OCI-LY3 (cell line): Measurements from ENCODE around the gene DPP6.

Experiments used
- H2AFZ ChIP-seq: fragments of 200-600, 300-600 bp; shearing (Covaris generic); 2 replicates; pipeline ENCODE4 v1.6.0; 2014; ENCODE audit warnings: antibody characterized with exemption, low read depth, low read length
- H3K27ac ChIP-seq: fragments of 200-600, 300-600 bp; sonication (generic); 2 replicates; pipeline ENCODE4 v1.5.1; 2014; ENCODE audit warnings: mild to moderate bottlenecking, low read length, moderate library complexity, mixed read lengths
- H3K27me3 ChIP-seq: fragments of 200-600, 300-600 bp; sonication (generic); 2 replicates; pipeline ENCODE4 v1.6.1; 2014; ENCODE audit warnings: low read depth, low read length, mixed read lengths
- H3K36me3 ChIP-seq: fragments of 200-600, 300-600 bp; sonication (generic); replicated peaks from 2 replicates; pipeline ENCODE3; 2014; ENCODE audit warnings: low read depth, low read length, mixed read lengths
- H3K4me1 ChIP-seq: fragments of 300-600, 200-600 bp; sonication (generic); 2 replicates; pipeline ENCODE4 v1.6.1; 2014; ENCODE audit warnings: low read length, mixed read lengths
- H3K4me2 ChIP-seq: fragments of 200-600, 300-600 bp; sonication (generic); 2 replicates; pipeline ENCODE4 v1.6.1; 2014; ENCODE audit warnings: low read length, mixed read lengths
- H3K4me3 ChIP-seq: fragments of 300-600, 200-600 bp; sonication (generic); 2 replicates; pipeline ENCODE4 v1.5.1; 2014; ENCODE audit warnings: antibody characterized with exemption, mild to moderate bottlenecking, low read length, moderate library complexity
- H3K79me2 ChIP-seq: fragments of 300-600, 200-600 bp; shearing (Covaris generic); 2 replicates; pipeline ENCODE4 v1.6.1; 2014; ENCODE audit warnings: mild to moderate bottlenecking, low read length, mixed read lengths
- H3K9ac ChIP-seq: fragments of 300-600, 200-600 bp; shearing (Covaris generic); 2 replicates; pipeline ENCODE4 v1.6.0; 2014; ENCODE audit warnings: mild to moderate bottlenecking, low read length, moderate library complexity
- H3K9me3 ChIP-seq: fragments of 200-600, 300-600 bp; shearing (Covaris generic); 2 replicates; pipeline ENCODE4 v1.6.1; 2014; ENCODE audit warnings: low read length, mixed read lengths; ENCODE audit not compliant: insufficient read depth
- H4K20me1 ChIP-seq: fragments of 200-600, 300-600 bp; sonication (generic); 2 replicates; pipeline ENCODE4 v1.6.1; 2016; ENCODE audit warnings: low read length, mixed read lengths; ENCODE audit not compliant: insufficient read depth
- EZH2phosphoT487 ChIP-seq: fragments of 200-600 bp; shearing (Covaris generic); IDR thresholded peaks from 2 replicates; pipeline ENCODE4 v1.6.1; 2018; ENCODE audit warnings: antibody characterized with exemption, mixed run types, low read depth
- TF ChIP-seq, protein P1 (sequence below): fragments of 200-600, 300-600 bp; sonication (generic); IDR thresholded peaks from 2 replicates; pipeline ENCODE4 v1.5.1; 2014; ENCODE audit warnings: antibody characterized with exemption, low read length, low read depth

Gene DPP6

DNA sequence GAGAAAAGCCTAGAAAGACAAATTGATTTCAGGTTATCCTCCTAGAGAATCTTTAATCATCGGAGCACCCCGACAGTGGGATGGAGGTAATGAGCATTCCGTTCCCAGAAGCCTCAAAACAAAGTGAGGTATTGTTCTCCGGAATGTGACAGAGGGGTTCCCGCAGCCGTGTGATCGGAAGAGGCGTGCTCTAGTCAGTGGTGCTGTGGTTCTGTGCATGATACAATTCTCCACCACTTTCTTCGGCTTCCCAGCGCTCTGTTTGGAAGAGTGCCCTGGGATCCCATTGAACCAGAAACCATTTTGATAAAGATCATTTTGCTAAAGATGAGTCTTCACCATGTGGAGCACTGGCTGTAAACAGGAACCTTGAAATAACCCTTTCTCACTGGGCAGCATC lies 516.1 kb downstream of the DPP6 start:
- TF ChIP-seq, protein P1, sequence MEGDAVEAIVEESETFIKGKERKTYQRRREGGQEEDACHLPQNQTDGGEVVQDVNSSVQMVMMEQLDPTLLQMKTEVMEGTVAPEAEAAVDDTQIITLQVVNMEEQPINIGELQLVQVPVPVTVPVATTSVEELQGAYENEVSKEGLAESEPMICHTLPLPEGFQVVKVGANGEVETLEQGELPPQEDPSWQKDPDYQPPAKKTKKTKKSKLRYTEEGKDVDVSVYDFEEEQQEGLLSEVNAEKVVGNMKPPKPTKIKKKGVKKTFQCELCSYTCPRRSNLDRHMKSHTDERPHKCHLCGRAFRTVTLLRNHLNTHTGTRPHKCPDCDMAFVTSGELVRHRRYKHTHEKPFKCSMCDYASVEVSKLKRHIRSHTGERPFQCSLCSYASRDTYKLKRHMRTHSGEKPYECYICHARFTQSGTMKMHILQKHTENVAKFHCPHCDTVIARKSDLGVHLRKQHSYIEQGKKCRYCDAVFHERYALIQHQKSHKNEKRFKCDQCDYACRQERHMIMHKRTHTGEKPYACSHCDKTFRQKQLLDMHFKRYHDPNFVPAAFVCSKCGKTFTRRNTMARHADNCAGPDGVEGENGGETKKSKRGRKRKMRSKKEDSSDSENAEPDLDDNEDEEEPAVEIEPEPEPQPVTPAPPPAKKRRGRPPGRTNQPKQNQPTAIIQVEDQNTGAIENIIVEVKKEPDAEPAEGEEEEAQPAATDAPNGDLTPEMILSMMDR: no peak
- no peak overlapping the region for H3K4me2 ChIP-seq

DNA sequence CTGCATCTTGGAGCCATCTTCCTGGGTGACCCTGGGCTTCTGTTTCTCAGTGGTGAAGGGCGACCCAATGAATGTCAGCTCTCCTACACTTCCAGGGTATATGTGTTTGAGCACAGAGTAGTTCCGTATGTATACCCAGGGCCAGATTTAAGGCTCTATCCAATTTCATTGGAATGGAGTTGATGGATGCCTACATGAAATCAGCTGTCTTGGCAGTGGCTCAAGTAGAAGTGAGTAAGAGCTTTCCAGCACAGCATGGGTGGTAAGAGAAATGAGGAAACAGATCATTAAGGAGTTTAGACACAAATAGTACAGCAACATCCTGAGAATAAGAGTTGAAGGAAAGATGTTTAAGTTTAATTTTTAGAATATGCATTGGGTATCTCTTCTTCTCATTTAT lies 517.7 kb downstream of the DPP6 start:
- TF ChIP-seq EZH2phosphoT487: no peak
- TF ChIP-seq, protein P1: no peak
- no peaks in the 10 kb centered on the region; the same call in 1 of the 2 replicates for H3K9me3 ChIP-seq
- H3K4me1 ChIP-seq: no peaks in the 10 kb centered on the region
- no peaks in the 10 kb centered on the region for H3K79me2 ChIP-seq
- no peaks in the 10 kb centered on the region for H4K20me1 ChIP-seq
- H3K27ac ChIP-seq: no peak overlapping the region
- no peak overlapping the region for H3K4me3 ChIP-seq
- H3K27me3 ChIP-seq: no peaks in the 10 kb centered on the region
- no peaks in the 10 kb centered on the region for H3K36me3 ChIP-seq
- no peak overlapping the region for H3K4me2 ChIP-seq
- H3K9ac ChIP-seq: no peak overlapping the region
- no peak overlapping the region for H2AFZ ChIP-seq

More for the DNA sequence above, 516.1 kb downstream of the DPP6 start:
- no peak overlapping the region for H3K9ac ChIP-seq
- H3K4me3 ChIP-seq: no peak overlapping the region
- H2AFZ ChIP-seq: no peak overlapping the region
- no peaks in the 10 kb centered on the region for H3K36me3 ChIP-seq
- H3K79me2 ChIP-seq: no peaks in the 10 kb centered on the region
- no peaks in the 10 kb centered on the region for H4K20me1 ChIP-seq
- no peaks in the 10 kb centered on the region for H3K4me1 ChIP-seq
- no peaks in the 10 kb centered on the region for H3K9me3 ChIP-seq
- no peaks in the 10 kb centered on the region for H3K27me3 ChIP-seq
- H3K27ac ChIP-seq: no peak overlapping the region

DNA sequence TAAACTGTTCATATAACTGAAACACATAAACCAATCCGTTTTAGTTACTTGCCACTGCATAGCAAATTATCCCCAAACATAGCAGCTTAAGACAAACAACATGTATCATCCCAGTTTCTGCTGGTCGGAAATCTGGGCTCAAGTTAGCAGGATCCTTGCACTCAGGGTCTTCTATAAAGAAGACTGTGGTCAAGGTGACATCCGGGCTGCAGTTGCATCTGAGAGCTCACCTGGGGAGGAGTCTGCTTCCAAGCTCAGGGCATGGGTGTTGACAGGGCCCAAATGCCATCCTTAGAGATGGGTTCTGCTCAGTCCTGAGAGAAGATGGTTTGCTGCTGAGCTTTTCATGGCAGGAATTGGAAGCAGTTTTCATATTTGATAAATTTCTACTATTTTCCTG lies 519.6 kb downstream of the DPP6 start:
- Histone ChIP-seq H3K27ac (no peak overlapping the region), H4K20me1 (no peaks in the 10 kb centered on the region), H2AFZ (no peak overlapping the region), H3K4me3 (no peak overlapping the region), H3K27me3 (no peaks in the 10 kb centered on the region), H3K79me2 (no peaks in the 10 kb centered on the region), H3K36me3 (no peaks in the 10 kb centered on the region), H3K4me2 (no peak overlapping the region), H3K9ac (no peak overlapping the region), H3K4me1 (no peaks in the 10 kb centered on the region), H3K9me3 (no peaks in the 10 kb centered on the region; the same call in 1 of the 2 replicates)
- TF ChIP-seq EZH2phosphoT487: no peak
- TF ChIP-seq, protein P1: no peak

DNA sequence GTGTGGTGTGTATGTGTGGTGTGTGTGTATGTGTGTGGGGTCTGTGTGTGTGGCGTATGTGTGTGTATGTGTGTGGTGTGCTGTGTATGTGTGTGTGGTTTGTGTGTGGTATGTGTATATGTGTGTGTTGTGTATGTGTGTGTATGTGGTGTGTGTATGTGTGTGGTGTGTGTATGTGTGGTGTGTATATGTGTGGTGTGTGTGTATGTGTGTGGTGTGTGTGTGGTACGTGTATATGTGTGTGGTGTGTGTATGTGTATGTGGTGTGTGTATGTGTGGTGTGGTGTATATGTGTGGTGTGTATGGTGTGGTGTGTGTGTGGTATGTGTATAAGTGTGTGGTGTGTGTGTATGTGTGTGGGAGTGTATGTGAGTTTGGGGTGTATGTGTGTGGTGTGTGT lies 522.0 kb downstream of the DPP6 start:
- no peak overlapping the region for H2AFZ ChIP-seq
- no peak overlapping the region for H3K4me2 ChIP-seq
- TF ChIP-seq EZH2phosphoT487: no peak
- TF ChIP-seq, protein P1: no peak
- no peak overlapping the region for H3K9ac ChIP-seq
- no peaks in the 10 kb centered on the region for H3K4me1 ChIP-seq
- no peaks in the 10 kb centered on the region for H3K36me3 ChIP-seq
- H3K27me3 ChIP-seq: no peaks in the 10 kb centered on the region
- H3K79me2 ChIP-seq: no peaks in the 10 kb centered on the region
- H3K27ac ChIP-seq: no peak overlapping the region
- no peaks in the 10 kb centered on the region; the same call in 1 of the 2 replicates for H3K9me3 ChIP-seq
- H4K20me1 ChIP-seq: no peaks in the 10 kb centered on the region
- no peak overlapping the region for H3K4me3 ChIP-seq
